ENCODE measurements around the gene OS9.
"Not testable (repeated sequence)": the region's sequence is repeated elsewhere in the genome, so short reads cannot be mapped to it uniquely, and the experiment has no call there.

The OS9 gene

GRCh38 chr12:57695770-57696432 is 2.0 kb downstream of the OS9 start:
- no peak for DNase-seq

DNA sequence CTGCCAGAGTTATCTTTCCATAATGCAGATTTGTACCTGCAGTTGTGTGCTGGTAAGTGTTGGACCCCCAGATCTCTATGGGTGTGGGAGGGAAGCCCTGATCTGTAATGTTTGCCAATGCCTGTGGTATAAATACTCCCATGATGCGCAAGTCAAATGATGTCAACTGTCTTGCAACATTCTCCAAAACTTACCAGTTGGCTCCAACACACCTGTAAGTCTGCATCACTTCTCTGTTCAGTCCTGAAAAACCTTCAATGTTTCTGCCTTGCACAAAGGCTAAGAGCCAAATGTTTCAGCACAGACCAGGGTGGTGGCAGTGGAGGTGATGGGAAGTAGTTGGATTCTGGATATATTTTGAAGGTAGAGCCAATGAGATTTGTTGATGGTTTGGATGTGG is 3.1 kb downstream of the OS9 start:
- no peak for DNase-seq

DNA sequence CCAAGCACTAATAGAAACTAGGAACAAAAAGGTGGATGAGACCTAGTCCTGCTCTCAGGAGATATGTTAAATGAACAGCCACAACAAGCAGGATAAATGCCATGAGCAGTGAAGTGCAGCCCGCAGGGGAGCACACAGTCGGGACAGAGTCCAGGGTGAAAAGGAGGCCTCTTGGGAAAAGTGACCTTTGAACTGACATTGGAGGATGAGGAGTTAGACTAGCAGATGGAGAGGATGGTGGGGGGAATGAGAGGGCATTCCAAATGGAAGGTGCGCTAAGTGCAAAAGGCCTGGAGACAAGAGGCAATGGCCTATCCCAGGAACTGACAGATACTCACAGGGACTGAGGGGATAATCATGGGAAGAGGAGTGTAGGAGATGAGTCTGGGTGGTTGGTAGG is 4.5 kb downstream of the OS9 start:
- no peak for DNase-seq

DNA sequence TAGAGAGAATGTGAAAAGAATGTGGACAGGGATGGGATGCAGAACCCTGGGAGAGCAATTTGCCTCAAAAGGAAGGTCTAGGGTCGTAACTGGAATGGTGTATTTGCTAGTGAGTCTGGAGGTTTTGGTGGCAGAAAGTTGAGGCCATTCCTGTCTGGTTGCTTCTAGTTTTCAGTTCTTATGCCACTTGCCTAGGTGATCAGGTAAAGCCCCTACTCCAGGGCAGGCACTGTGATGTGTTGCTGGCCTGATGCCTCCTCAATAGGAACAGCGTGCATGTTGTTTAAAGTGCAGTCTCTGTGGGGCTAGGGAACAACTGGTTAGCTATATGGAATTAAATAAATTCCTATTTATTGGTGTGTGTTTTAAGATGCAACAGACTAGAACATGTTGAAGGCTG is 6.4 kb downstream of the OS9 start:
- no peak for DNase-seq

- DNase-seq: no peak
These were observed 13.3 kb downstream of the OS9 start for GRCh38 chr12:57707250-57707649.

DNA sequence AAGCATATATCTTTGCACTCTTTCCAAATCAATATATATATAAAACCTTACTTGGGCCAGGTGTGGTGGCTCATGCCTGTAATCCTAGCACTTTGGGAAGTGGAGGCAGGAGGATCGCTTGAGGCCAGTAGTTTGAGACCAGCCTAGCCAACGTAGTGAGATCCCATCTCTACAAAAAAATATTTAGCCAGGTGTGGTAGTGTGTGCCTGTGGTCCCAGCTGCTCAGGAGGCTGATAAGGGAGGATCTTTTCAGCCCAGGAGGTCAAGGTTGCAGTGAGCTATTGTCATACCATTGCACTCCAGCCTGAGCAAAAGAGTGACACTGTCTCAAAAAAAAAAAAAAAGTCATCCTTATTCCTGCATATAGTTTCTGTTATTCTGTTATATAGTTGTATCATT is 14.4 kb downstream of the OS9 start:
- DNase-seq: no peak

DNA sequence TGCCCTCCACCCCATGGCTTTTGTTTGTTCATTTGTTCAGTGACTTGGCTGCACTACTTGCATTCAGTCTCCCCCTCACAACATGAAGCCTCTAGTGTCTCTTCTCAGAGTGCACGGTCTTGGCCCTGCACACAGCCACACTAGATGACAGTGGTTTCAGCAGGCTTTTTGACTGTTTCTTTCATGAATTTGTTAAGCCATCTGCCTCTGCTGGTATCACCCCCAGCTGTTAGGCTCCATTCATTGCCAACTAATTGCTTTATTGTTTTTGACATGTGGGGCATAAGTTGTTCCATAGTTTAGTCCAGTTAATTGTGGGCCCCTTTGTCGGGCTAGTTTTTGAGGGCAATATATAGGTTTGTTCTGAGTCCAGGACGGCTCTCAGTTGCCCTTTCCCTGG is 18.8 kb downstream of the OS9 start:
- no peak for DNase-seq

GRCh38 chr12:57713209-57713608 is 19.3 kb downstream of the OS9 start:
- no peak for DNase-seq

DNA sequence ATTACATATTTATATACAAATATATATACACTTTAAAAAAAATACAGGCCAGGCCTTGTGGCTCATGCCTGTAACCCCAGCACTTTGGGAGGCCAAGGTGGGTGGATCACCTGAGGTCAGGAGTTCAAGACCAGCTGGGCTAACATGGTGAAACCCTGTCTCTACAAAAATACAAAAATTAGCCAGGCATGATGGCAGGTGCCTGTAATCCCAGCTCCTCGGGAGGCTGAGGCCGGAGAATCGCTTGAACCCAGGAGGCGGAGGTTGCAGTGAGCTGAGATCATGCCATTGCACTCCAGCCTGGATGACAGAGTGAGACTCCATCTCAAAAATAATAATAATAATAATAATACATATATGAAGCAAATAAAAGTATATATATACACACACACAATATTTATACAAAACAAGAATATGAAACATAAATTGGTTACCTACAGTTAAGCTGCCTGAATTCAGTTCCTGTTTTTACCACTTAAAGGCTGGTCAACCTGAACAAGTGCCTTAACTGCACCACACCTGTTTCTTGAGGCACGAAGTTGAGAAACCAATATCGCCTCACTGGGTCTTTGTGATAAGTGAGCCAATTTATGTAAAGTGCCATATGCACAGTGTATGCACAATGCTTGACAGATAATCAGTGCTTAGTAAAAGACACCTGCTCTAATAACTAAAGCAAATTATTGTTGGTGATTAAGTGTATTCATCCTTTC is 21.3 kb downstream of the OS9 start:
- DNase-seq: not testable (repeated sequence)

- DNase-seq: no peak
These were observed 21.9 kb downstream of the OS9 start for GRCh38 chr12:57715786-57716185.

GRCh38 chr12:57716305-57716704 is 22.4 kb downstream of the OS9 start:
- no peak for DNase-seq

DNA sequence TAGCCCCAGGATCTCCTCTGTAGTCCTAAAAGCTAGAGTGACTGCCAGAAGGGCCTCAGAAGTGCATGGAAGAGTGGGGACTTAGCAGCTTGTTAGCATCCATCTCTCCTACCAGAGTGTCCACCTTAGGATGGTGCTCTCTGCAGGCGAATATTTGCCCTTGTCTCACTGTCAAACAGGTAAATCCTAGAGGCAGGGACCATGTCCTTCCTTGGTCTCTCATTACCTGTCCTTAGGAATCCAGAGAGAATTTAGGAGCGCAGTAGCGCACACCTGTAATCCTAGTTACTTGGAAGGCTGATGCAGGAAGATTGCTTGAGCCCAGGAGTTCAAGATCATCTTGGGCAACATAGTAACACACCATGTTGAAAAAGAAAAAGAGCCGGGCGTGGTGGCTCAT is 23.2 kb downstream of the OS9 start:
- no peak for DNase-seq

GRCh38 chr12:57717846-57718640 is 24.1 kb downstream of the OS9 start:
- DNase-seq: no peak

DNA sequence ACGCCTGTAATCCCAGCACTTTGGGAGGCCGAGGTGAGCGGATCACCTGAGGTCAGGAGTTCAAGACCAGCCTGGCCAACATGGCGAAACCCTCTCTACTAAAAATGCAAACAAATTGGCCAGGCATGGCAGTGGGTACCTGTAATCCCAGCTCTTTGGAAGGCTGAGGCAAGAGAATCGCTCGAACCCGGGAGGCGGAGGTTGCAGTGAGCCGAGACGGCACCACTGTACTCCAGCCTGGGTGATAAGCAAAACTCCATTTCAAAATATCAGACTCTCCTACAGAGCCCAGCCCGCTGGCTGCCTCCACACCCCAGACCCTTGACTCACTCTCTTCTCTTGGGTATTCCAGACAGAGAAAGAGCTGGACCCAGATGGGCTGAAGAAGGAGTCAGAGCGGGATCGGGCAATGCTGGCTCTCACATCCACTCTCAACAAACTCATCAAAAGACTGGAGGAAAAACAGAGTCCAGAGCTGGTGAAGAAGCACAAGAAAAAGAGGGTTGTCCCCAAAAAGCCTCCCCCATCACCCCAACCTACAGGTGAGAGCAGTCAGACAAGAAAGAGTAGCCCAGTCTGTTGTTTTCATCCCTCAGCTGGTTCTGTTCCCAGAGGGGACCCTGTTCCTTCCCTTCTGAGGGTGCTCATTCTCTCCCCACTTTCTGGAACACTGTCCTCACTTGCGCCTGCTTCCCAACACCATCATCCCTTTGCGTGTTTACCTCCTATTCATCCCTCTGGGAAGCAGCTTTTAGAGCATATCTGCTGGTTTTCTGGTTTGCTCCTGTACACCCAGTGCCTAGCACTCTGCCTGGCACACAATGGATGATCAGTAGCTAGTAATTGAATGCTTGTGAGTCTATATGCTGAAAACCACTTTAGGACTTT is 25.0 kb downstream of the OS9 start:
- DNase-seq: no peak

DNA sequence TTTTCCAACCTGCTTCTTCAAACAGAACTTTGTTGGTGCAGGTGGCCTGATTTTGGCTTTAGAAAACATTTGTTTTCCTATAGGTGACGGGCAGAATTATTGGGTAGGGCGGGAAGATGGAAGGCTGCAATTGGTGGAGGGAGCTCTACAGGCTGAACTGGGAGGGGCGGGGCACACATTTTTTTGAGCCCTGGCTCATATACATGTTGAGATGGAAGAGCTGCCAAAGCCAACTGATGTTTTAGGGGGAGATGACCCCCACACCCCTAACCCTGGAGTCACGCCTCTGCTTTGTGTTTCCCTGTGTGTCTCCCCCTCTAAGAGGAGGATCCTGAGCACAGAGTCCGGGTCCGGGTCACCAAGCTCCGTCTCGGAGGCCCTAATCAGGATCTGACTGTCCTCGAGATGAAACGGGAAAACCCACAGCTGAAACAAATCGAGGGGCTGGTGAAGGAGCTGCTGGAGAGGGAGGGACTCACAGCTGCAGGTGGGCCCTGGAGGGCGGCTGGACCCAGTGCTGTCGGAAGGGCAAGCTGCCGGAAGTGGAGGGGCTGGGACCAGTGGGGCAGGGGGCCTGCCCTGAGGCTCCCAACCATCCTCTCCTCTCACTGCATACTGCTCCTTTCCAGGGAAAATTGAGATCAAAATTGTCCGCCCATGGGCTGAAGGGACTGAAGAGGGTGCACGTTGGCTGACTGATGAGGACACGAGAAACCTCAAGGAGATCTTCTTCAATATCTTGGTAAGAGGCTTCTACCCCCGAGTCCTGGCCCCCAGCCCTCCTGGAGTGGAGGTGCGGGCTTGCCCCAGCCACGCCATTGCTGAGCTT is 26.1 kb downstream of the OS9 start:
- no peak for DNase-seq

- no peak for DNase-seq
These were observed 27.0 kb downstream of the OS9 start for GRCh38 chr12:57720606-57721595.

DNA sequence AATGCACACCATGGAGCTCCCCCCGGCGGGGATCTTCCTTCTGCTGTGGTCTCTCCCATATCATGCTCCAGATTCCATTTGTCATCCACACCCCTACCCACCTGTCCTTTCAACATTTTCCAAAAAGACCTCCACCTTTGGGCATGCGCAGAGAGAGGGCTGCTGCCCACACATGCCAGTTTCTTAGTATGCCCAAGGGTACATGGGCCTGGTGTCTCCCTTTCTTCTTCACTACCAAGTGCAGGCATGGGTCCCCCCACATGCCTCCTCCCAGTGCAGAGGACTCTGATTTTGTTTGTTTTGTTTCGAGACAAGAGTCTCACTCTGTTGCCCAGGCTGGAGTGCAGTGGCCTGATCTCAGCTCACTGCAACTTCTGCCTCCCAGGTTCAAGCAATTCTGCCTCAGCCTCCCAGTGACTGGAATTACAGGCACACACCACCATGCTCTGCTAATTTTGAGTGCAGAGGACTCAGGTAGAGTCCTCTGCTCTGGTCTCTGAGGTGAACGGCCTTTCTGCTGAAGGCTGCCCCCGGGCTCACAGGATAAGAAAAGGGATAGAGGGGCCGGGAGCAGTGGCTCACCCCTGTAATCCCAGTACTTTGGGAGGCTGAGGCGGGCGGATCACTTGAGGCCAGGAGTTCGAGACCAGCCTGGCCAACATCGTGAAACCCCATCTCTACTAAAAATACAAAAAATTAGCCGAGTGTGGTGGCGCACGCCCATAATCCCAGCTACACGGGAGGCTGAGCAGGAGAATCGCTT is 28.1 kb downstream of the OS9 start:
- not testable (repeated sequence) for DNase-seq

- no peak for DNase-seq
These were observed 29.0 kb downstream of the OS9 start for GRCh38 chr12:57722716-57723629.

GRCh38 chr12:57723630-57723962 is 29.7 kb downstream of the OS9 start:
- DNase-seq: no peak
